Tibial nerve (tissue), 4 donors: ENCODE data around the gene QKI. TPM values are rescaled to one million over a fixed set of nuclear protein-coding genes. Genes with fewer than 3 reads are reported as not detected.

ENCODE experiments used
- DNase-seq, 2 donors: peaks; one replicate each; pipeline ENCODE4 v3.0.0-alpha.2; 2019; ENCODE audit warnings: low spot score in 2 of 2
- H3K27ac ChIP-seq, 4 donors: fragments of 200-600 bp; sonication (generic) in 3 of 4; one replicate each; pipeline ENCODE4 v1.5.1; 2017 to 2019; ENCODE audit warnings: mild to moderate bottlenecking in 1 of 4
- H3K27me3 ChIP-seq, 2 donors: fragments of 200-600 bp; sonication (generic) in 1 of 2; one replicate each; pipeline versions ENCODE4 v1.5.1 to v1.6.0; 2017 to 2019
- H3K36me3 ChIP-seq, 3 donors: fragments of 200-600 bp; sonication (generic); one replicate each; pipeline ENCODE4 v1.5.1; 2018 to 2019
- H3K4me1 ChIP-seq, 4 donors: fragments of 200-600 bp; sonication (generic) in 3 of 4; one replicate each; pipeline ENCODE4 v1.5.1; 2017 to 2019
- H3K4me3 ChIP-seq, 4 donors: fragments of 200-600 bp; sonication (generic) in 3 of 4; one replicate each; pipeline ENCODE4 v1.5.1; 2017 to 2019; ENCODE audit warnings: mild to moderate bottlenecking in 1 of 4, moderate library complexity in 1 of 4
- H3K9me3 ChIP-seq, 4 donors: fragments of 200-600 bp; sonication (generic) in 3 of 4; one replicate each; pipeline ENCODE4 v1.5.1; 2017 to 2019
- CTCF ChIP-seq, 5 experiments: fragments of 200-600 bp in 3 of 5; fragments of 450-650 bp in 2 of 5; sonication (generic) in 3 of 5; IDR thresholded peaks; one replicate each; pipeline ENCODE4 v1.5.1; 2016 to 2019; ENCODE audit warnings: antibody characterized with exemption in 5 of 5, mild to moderate bottlenecking in 3 of 5, moderate library complexity in 2 of 5
- EP300 ChIP-seq, 2 donors: sonication (generic); formaldehyde crosslinking; IDR thresholded peaks; one replicate each; pipeline ENCODE4 v1.6.1; 2017; ENCODE audit warnings: antibody characterized with exemption in 2 of 2, mild to moderate bottlenecking in 1 of 2
- POLR2A ChIP-seq, 2 donors: fragments of 450-650 bp; IDR thresholded peaks; one replicate each; pipeline ENCODE4 v1.6.1; 2017; ENCODE audit warnings: antibody characterized with exemption in 2 of 2, mild to moderate bottlenecking in 2 of 2, moderate library complexity in 2 of 2
- WGBS, 2 donors: methylation state at CpG; one replicate each; pipeline ENCODE4 v1.1.5; 2018; 5-methylcytosine and 5-hydroxymethylcytosine counted together
- total RNA-seq, 4 donors: library from RNA; depleted of rRNA; stranded (reverse); fragments of >200 nt; gene quantifications; one replicate each; pipeline ENCODE4 v1.1.0, GENCODE V29; 2016

Gene QKI
- total RNA-seq, 4 donors from 2014 or later = 365 to 570 (median 511) TPM

- WGBS, 2 donors = 61 to 62% methylated on average over 5 of the region's 5 CpGs
- no peak for DNase-seq
Observed at GRCh38 chr6:163600331-163600730, 185.8 kb downstream of the QKI start.

GRCh38 chr6:163600781-163601180 lies 186.3 kb downstream of the QKI start:
- no peak for DNase-seq
- Histone ChIP-seq H3K27me3 (no peaks in the 10 kb centered on the region), H3K4me1 (no peaks in the 10 kb centered on the region), H3K36me3 (no peaks in the 10 kb centered on the region), H3K4me3 (no peak overlapping the region), H3K9me3 (peaks cover 0 to 5% (median 0%) of the 10 kb centered on the region in 4 donors), H3K27ac (no peak overlapping the region)
- TF ChIP-seq EP300 (IDR thresholded peaks at IDR 0.05) (no peak), CTCF (IDR thresholded peaks at IDR 0.05) (no peak), POLR2A (IDR thresholded peaks at IDR 0.05) (no peak)
- 94 to 95% methylated on average over 9 of the region's 9 CpGs for WGBS, 2 donors

More at GRCh38 chr6:163600331-163600730, 185.8 kb downstream of the QKI start:
- Histone ChIP-seq H3K9me3 (peaks cover 0 to 5% (median 0%) of the 10 kb centered on the region in 4 donors), H3K27ac (no peak overlapping the region), H3K4me1 (no peaks in the 10 kb centered on the region), H3K4me3 (no peak overlapping the region), H3K27me3 (no peaks in the 10 kb centered on the region), H3K36me3 (no peaks in the 10 kb centered on the region)
- TF ChIP-seq EP300 (IDR thresholded peaks at IDR 0.05) (no peak), CTCF (IDR thresholded peaks at IDR 0.05) (no peak), POLR2A (IDR thresholded peaks at IDR 0.05) (no peak)

- no peak overlapping the region for H3K4me3 ChIP-seq
- no peak for TF ChIP-seq CTCF (IDR thresholded peaks at IDR 0.05)
- no peak for TF ChIP-seq POLR2A (IDR thresholded peaks at IDR 0.05)
- no peak for TF ChIP-seq EP300 (IDR thresholded peaks at IDR 0.05)
- 94 to 97% methylated on average over 14 of the region's 14 CpGs for WGBS, 2 donors
Observed at GRCh38 chr6:163602851-163603250, 188.3 kb downstream of the QKI start.

DNA sequence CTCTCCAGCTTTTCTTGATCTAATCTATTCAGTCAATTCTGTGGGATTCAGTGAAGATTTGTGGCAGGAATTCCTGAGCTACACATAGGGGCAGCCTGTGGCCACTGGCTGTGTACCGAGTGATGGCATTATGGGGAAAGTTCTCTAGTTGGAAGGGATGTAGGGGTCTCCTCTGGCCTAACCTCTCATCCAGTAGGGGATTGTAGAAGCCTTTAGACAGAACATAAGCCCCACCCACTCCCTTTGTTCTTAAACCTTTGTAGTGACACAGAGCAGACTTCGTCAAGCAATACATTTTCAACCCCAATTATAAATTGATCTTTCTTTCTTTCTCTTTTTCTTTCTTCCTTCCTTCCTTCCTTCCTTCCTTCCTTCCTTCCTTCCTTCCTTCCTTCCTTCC lies 188.9 kb downstream of the QKI start:
- no peak for TF ChIP-seq EP300 (IDR thresholded peaks at IDR 0.05)
- no peak for TF ChIP-seq CTCF (IDR thresholded peaks at IDR 0.05)
- no peak for TF ChIP-seq POLR2A (IDR thresholded peaks at IDR 0.05)
- no peaks in the 10 kb centered on the region for H3K36me3 ChIP-seq
- no peak overlapping the region for H3K4me3 ChIP-seq
- H3K27me3 ChIP-seq = no peaks in the 10 kb centered on the region
- no peak for DNase-seq
- 57 to 58% methylated on average over 2 of the region's 2 CpGs for WGBS, 2 donors
- no peak overlapping the region for H3K27ac ChIP-seq
- no peaks in the 10 kb centered on the region for H3K4me1 ChIP-seq
- H3K9me3 ChIP-seq = no peaks in the 10 kb centered on the region

More at GRCh38 chr6:163602851-163603250, 188.3 kb downstream of the QKI start:
- Histone ChIP-seq H3K9me3 (no peaks in the 10 kb centered on the region), H3K4me1 (no peaks in the 10 kb centered on the region), H3K36me3 (no peaks in the 10 kb centered on the region), H3K27ac (no peak overlapping the region), H3K27me3 (no peaks in the 10 kb centered on the region)
- no peak for DNase-seq

- Histone ChIP-seq H3K4me3 (no peak overlapping the region), H3K36me3 (no peaks in the 10 kb centered on the region), H3K27ac (no peak overlapping the region), H3K4me1 (no peaks in the 10 kb centered on the region), H3K9me3 (no peaks in the 10 kb centered on the region), H3K27me3 (no peaks in the 10 kb centered on the region)
- TF ChIP-seq POLR2A (IDR thresholded peaks at IDR 0.05) (no peak), EP300 (IDR thresholded peaks at IDR 0.05) (no peak), CTCF (IDR thresholded peaks at IDR 0.05) (no peak)
- 81 to 89% methylated on average over 4 of the region's 4 CpGs for WGBS, 2 donors
- no peak for DNase-seq
Observed at GRCh38 chr6:163605385-163606097, 191.0 kb downstream of the QKI start.
